ENCODE data around the gene SAMM50.

SAMM50 gene

DNA sequence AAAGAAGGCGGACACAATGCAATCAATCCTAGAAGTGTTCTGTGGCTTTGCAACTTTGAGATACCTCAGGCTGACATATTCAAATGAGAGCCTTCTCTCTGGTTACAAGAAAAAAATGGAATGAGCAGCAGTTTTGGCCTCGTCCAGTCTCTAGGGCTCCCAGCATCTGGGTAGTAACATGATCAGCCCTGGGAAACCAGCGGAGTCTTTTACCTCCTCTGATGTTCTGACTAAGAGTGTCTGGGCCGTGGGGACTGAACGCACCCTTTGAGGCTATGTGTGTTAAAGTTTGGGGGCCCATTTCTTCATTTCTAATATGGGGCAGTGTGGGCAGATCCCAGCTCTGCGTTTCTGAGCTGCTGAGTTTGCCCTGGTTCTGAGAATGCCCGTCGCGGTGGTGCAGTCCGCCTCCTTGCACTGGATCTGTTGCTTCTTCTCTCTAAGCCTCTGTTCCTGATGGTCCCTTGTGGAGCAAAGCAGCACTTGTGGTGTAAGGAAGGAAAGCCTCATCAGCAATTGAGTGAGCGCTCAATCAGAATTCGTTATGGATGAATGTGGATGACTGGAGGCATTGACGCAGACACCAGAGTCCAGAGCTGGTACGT lies 77.0 kb downstream of the SAMM50 start:
- DNase-seq: no peak

DNA sequence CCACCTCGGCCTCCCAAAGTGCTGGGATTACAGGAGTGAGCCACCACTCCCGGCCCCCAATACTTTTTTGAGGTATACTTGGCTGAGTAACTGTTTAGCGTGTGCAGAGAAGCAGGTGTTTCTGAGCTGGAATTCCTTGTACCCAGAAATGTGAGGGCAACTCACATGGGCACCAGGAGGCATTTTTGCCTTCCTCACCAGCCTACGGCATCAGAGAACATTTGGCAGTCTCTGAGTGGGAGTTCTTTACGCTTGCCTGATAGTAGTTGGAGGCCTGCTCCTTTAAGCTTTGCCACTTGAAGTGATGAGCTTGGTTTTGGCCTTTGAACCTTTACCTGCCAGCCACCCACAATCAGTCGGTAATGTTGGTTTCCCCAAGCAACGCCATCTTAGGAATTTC lies 78.0 kb downstream of the SAMM50 start:
- no peak for DNase-seq

GRCh38 chr22:44033694-44034093 lies 78.5 kb downstream of the SAMM50 start:
- DNase-seq: no peak

DNA sequence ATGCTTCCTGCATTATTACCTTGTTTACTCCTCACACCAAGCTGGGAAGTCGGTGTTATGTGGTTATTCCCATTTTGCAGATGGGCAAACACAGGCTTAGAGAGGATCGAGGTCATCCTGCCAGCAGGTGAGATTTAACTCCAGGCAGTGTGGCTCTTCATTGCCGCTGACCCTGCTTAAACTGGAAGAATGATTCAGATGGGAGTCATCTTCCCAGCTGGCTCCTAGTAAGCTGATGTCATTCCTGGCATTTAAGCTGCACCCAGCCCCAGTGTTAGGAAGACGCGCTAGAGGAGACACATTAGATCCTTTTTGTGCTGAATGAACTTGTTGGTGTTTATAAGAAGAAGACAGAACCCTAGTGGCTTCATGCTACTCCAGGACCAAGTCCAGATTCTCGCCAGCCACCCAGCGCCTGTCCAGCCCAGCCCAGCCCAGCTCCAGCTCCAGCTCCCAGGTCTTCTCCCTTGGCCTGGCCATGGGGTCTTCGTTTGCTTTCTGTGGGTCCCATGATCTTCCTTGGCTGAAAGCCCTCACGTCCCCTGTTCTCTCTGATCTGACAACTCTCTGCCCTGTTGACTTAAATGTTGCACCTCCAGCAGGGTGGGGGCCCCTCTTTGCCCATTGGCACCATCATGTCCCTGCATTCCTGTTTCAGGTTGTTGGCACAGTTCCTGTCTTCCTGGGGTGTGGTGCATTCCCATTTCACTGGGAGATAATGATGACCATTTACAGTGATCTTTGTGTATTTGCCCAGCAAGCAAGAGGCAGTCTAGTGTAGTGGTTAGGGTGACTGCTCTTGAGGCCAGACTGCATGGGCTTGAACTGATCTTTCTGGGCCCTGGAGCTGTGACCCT lies 82.5 kb downstream of the SAMM50 start:
- DNase-seq: no peak

DNA sequence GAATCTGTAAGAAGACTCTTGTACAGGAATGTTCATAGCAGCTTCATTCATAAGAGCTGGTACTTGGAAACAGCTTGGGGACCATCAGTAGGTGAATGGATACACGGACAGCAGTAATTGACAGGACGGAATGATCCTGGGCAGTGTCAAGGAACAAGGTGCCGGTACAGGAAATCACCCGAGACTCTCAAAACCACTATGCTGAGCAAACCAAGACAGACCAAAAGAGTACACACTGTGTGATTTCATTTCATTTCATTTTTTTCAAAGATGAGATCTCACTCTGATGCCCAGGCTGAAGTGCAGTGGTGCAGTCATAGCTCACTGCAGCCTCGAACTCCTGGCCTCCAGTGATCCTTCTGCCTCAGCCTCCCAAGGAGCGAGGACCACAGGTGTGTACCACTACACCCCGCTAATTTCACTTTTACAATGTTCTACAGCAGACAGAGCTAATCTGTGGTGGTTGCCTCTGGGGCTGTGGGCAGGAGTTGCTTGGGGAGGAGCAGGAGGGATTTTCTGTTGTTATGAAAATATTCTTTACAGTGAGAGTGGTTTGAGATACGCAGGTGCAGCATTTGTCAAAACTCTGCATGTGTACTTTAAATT lies 84.4 kb downstream of the SAMM50 start:
- no peak for DNase-seq

GRCh38 chr22:44042249-44043218 lies 87.3 kb downstream of the SAMM50 start:
- DNase-seq: no peak

DNA sequence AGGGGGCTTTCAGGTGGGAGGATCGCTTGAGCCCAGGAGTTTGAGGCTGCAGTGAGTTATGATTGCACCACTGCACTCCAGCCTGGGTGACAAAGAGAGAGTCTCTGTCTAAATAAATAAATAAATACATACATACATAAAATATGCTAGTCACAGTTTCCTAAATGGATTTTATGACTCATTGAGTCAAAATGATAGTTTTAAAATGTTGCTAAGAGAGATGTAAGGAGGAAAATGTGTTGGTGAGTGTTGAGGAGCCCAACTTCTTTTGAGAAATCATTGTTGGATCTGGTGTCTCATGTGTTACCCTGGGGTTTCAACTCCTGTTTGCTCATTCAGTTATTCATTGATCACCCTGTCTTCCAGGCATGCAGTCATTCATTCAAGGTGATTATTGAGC lies 89.9 kb downstream of the SAMM50 start:
- DNase-seq: no peak

All from NCI-H1092 (cell line).